GM12801 (cell line): ENCODE data around the gene LORICRIN.

Experiments
- TF ChIP-seq, protein P1 (sequence below): IDR thresholded peaks from one replicate; pipeline ENCODE4 v1.5.1; 2011; ENCODE audit warnings: control low read depth; ENCODE audit not compliant: insufficient read length; ENCODE audit errors: extremely low read depth

Gene LORICRIN

DNA sequence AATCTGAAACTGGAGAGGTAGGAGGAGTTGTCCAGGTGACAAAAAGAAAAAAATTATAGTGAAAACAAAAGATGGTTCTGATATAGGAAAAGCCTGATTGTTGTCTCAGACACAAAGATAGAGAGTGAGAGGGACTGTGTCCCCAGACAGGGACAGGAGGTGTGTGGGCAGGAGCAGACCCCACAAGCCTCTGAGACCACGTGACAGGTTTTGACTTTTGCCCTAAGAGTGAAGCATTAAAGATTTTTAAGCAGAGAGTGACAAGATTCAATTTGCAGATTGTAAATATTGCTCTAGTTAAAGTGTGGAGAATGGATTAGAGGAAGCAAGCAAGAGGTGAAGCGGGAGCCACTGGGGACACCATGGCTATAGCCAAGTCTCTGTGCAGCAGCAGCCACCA lies 31.7 kb upstream of the LORICRIN start:
- TF ChIP-seq, protein P1, sequence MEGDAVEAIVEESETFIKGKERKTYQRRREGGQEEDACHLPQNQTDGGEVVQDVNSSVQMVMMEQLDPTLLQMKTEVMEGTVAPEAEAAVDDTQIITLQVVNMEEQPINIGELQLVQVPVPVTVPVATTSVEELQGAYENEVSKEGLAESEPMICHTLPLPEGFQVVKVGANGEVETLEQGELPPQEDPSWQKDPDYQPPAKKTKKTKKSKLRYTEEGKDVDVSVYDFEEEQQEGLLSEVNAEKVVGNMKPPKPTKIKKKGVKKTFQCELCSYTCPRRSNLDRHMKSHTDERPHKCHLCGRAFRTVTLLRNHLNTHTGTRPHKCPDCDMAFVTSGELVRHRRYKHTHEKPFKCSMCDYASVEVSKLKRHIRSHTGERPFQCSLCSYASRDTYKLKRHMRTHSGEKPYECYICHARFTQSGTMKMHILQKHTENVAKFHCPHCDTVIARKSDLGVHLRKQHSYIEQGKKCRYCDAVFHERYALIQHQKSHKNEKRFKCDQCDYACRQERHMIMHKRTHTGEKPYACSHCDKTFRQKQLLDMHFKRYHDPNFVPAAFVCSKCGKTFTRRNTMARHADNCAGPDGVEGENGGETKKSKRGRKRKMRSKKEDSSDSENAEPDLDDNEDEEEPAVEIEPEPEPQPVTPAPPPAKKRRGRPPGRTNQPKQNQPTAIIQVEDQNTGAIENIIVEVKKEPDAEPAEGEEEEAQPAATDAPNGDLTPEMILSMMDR: no peak

- TF ChIP-seq, protein P1: no peak
These were observed 31.0 kb upstream of the LORICRIN start for GRCh38 chr1:153228491-153228890.

DNA sequence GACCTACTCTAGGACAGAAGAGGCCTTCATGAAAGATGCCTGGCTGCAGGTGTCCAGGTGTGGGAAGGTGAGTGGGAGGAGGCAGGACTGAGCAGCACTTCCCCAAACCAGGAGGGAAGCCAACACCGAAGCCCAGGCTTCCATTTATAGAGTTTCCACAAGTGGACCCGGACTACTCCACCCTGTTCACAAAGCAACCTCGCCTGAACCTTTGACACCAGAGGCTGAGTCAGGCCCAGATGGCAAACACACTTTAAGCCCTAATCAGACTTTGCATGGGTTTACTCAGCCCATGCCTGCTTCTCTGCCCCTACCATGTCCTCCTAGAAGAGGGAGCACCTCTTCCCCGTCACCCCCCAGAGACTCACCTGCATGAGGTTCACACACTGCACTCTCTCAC lies 28.1 kb upstream of the LORICRIN start:
- TF ChIP-seq, protein P1: no peak

DNA sequence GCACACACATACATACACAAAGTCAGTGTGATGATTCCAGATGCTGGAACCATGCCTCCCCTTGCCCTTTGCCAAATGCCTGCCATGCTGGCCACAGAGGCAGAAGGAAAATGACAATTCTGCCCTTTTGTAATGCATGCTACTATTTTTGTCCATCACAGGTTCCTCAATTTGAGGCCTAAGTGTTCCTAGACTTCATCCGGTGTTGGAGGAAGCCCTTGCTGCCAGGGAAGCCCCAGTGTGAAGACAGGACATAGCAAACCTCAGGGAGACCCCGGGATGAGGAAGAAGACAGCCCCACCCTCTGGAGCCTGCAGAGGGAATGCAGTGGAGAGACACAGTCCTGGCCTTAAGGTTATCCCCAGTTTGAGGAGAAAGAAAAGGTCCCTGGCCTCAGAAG lies 27.7 kb upstream of the LORICRIN start:
- TF ChIP-seq, protein P1: no peak

GRCh38 chr1:153232553-153232952 lies 26.9 kb upstream of the LORICRIN start:
- TF ChIP-seq, protein P1: no peak

DNA sequence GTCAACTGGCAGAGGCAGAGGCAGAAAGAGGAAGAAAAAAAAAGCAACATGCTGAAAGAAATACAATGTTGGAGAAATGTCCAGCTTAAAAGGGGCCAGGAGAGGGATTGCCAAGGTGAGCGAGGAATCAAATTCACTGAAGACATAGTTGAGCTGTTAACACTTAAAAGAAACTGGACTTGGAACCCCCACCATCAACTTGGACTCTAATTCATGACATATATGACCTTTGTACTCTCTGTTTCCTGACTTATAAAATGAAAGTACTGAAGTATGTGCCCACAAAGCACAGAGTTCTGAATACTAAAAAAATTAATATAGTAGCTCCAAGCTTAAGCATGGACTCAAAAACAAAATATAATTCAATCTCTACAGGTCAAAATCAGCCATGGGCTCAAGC lies 26.0 kb upstream of the LORICRIN start:
- TF ChIP-seq, protein P1: no peak

- TF ChIP-seq, protein P1: no peak
These were observed 21.0 kb upstream of the LORICRIN start for GRCh38 chr1:153238527-153238926.

GRCh38 chr1:153242160-153242559 lies 17.3 kb upstream of the LORICRIN start:
- TF ChIP-seq, protein P1: no peak
